GM10847 (cell line): Measurements from ENCODE around the gene NKX2-2.

Experiments
- POLR2A ChIP-seq: IDR thresholded peaks from 2 replicates; pipeline ENCODE4 v1.6.1; 2011; ENCODE audit not compliant: insufficient read length; ENCODE audit errors: extremely low read depth

Gene NKX2-2

GRCh38 chr20:21528870-21529269, 15.0 kb upstream of the NKX2-2 start:
- no peak for TF ChIP-seq POLR2A

- no peak for TF ChIP-seq POLR2A
These were observed 14.0 kb upstream of the NKX2-2 start for GRCh38 chr20:21527908-21528307.

- TF ChIP-seq POLR2A: no peak
These were observed 12.9 kb upstream of the NKX2-2 start for GRCh38 chr20:21526776-21527175.

GRCh38 chr20:21523895-21524294, 10.0 kb upstream of the NKX2-2 start:
- no peak for TF ChIP-seq POLR2A

- TF ChIP-seq POLR2A: no peak
These were observed 9.5 kb upstream of the NKX2-2 start for GRCh38 chr20:21523281-21523868.

GRCh38 chr20:21522481-21523280, 8.8 kb upstream of the NKX2-2 start:
- TF ChIP-seq POLR2A: no peak

- TF ChIP-seq POLR2A: no peak
These were observed 8.0 kb upstream of the NKX2-2 start for GRCh38 chr20:21521596-21522480.

GRCh38 chr20:21520702-21521595, 7.1 kb upstream of the NKX2-2 start:
- TF ChIP-seq POLR2A: no peak

GRCh38 chr20:21519136-21519584, 5.3 kb upstream of the NKX2-2 start:
- TF ChIP-seq POLR2A: no peak

GRCh38 chr20:21518292-21518991, 4.6 kb upstream of the NKX2-2 start:
- no peak for TF ChIP-seq POLR2A

GRCh38 chr20:21517566-21518277, 3.9 kb upstream of the NKX2-2 start:
- TF ChIP-seq POLR2A: no peak

- TF ChIP-seq POLR2A: no peak
These were observed 3.1 kb upstream of the NKX2-2 start for GRCh38 chr20:21516861-21517565.

- no peak for TF ChIP-seq POLR2A
These were observed 2.3 kb upstream of the NKX2-2 start for GRCh38 chr20:21516180-21516567.
